Measurements from ENCODE around the gene GNA12. TPM values are rescaled to one million over a fixed set of nuclear protein-coding genes. Genes with fewer than 3 reads are reported as not detected.

GNA12 gene
- total and polyA plus RNA-seq, 10 of the 15 experiments (the other 5 are each of a cell fraction or from before 2014, with no cell fraction given), result 1.9 to 51.8 (median 12.6) TPM

DNA sequence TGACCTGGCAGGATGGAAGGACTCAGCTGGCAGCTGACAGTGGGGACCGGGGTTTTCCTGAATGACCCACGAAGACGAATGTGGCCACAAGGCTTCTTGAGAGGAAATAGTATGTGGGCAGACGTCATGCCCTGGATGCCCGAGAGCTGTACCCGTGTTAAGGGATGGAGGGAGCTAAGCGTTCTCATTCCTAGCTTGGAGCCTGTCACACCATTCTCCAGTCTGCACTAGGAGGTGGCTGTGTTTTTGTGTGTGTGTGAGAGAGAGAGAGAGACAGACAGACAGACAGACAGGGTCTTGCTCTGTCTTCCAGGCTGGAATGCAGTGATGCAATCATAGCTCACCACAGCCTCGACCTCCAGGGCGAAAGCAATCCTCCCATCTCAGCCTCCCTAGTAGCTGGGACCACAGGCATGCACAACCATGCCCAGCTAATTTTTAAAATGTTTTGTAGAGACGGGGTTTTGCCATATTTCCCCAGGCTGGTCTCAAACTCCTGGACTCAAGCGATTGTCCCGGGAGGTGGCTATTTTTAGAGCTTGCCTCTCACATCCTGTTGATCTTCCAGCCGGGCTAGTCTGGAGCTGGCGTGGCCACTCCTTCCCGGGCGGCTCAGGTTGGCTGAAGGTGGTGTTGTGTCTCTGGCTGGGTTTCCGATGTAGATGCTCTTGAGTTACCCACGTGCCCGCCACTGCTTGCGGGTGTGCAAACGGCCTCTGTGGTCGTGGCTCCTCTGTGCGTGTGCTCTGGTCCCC lies 154.0 kb downstream of the GNA12 start:
- Histone ChIP-seq H3K27ac (ENCODE audit: control insufficient read depth, insufficient read depth) (no peak overlapping the region), H3K9ac (ENCODE audit: control insufficient read depth, insufficient read depth, low read length) (no peak overlapping the region), H4K20me1 (ENCODE audit: control insufficient read depth, insufficient read depth) (no peaks in the 10 kb centered on the region; the same call in 1 of the 2 replicates), H3K4me1 (ENCODE audit: control insufficient read depth, insufficient read depth, low read length) (peaks cover 27% of the 10 kb centered on the region), H3K4me2 (ENCODE audit: control insufficient read depth, insufficient read depth) (peak overlapping the region; percentile 99), H3K79me2 (ENCODE audit: control insufficient read depth, insufficient read depth, low read length) (no peaks in the 10 kb centered on the region), H3K9me3 (replicated peaks; ENCODE audit: control insufficient read depth, insufficient read depth, low read length) (no peaks in the 10 kb centered on the region), H3K4me3 (no peak overlapping the region), H3K27me3 (replicated peaks in 1 of 2; ENCODE audit: control insufficient read depth in 2 of 2, insufficient read depth in 2 of 2, low read length in 1 of 2) (peaks cover 3 to 7% of the 10 kb centered on the region in 2 experiments; a peak in 3 of 4 replicates), H3K36me3 (ENCODE audit: control insufficient read depth in 2 of 2, insufficient read depth in 2 of 2, low read length in 1 of 2) (no peaks in the 10 kb centered on the region), H2AFZ (ENCODE audit: control insufficient read depth, low read depth, low read length) (no peak overlapping the region)
- intact Hi-C loops (cut with micrococcal nuclease; ENCODE audit: unreplicated experiment) (no loop called here), in situ Hi-C loops (cut with MboI) (no loop called here)
- ChIA-PET RAD21 (ENCODE audit: unreplicated experiment) (interaction anchor here (0.7 to 2.6 kb wide), 5 partner anchors 9 to 130 kb away, joined by 3 to 31 read pairs (median 4); no protein-coding TSS in a partner anchor), SMC1A (ENCODE audit: uncharacterized antibody, unreplicated experiment) (interaction anchor here (0.5 to 5.8 kb wide), 9 partner anchors 8 to 607 kb away, joined by 3 to 49 read pairs (median 4); no protein-coding TSS in a partner anchor), POLR2A (interaction anchor here (0.6 to 2.8 kb wide), 7 partner anchors 9 to 68 kb away, joined by 3 to 17 read pairs (median 5); no protein-coding TSS in a partner anchor), CTCF (interaction anchor here (0.8 to 3.1 kb wide), 12 partner anchors 9 to 239 kb away, joined by 3 to 56 read pairs (median 4); no protein-coding TSS in a partner anchor)
- TF ChIP-seq TCF12 (IDR thresholded peaks at IDR 0.05; ENCODE audit: low read depth, low read length), result 0 out of 2 replicates have a peak, but pooled peaks have one; percentile 5
- TF ChIP-seq RUNX3 (IDR thresholded peaks at IDR 0.05; ENCODE audit: low read length), result peak; percentile 22
- peak; percentile 47; the same call in 1 of the 2 replicates for TF ChIP-seq IKZF1 (conservative IDR thresholded peaks at IDR 0.05)
- peak; percentile 36; the same call in 1 of the 2 replicates for TF ChIP-seq ATF7 (IDR thresholded peaks at IDR 0.05; ENCODE audit: low read depth)
- TF ChIP-seq, protein P1, sequence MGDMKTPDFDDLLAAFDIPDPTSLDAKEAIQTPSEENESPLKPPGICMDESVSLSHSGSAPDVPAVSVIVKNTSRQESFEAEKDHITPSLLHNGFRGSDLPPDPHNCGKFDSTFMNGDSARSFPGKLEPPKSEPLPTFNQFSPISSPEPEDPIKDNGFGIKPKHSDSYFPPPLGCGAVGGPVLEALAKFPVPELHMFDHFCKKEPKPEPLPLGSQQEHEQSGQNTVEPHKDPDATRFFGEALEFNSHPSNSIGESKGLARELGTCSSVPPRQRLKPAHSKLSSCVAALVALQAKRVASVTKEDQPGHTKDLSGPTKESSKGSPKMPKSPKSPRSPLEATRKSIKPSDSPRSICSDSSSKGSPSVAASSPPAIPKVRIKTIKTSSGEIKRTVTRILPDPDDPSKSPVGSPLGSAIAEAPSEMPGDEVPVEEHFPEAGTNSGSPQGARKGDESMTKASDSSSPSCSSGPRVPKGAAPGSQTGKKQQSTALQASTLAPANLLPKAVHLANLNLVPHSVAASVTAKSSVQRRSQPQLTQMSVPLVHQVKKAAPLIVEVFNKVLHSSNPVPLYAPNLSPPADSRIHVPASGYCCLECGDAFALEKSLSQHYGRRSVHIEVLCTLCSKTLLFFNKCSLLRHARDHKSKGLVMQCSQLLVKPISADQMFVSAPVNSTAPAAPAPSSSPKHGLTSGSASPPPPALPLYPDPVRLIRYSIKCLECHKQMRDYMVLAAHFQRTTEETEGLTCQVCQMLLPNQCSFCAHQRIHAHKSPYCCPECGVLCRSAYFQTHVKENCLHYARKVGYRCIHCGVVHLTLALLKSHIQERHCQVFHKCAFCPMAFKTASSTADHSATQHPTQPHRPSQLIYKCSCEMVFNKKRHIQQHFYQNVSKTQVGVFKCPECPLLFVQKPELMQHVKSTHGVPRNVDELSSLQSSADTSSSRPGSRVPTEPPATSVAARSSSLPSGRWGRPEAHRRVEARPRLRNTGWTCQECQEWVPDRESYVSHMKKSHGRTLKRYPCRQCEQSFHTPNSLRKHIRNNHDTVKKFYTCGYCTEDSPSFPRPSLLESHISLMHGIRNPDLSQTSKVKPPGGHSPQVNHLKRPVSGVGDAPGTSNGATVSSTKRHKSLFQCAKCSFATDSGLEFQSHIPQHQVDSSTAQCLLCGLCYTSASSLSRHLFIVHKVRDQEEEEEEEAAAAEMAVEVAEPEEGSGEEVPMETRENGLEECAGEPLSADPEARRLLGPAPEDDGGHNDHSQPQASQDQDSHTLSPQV (IDR thresholded peaks at IDR 0.05), result no peak
- TF ChIP-seq HDAC2 (IDR thresholded peaks at IDR 0.05), result no peak
- peak; percentile 16; the same call in 1 of the 2 replicates for TF ChIP-seq EED (IDR thresholded peaks at IDR 0.05; ENCODE audit: low read depth)
- FAIRE-seq, result peak; percentile 31
- no TSS peak for BruUV-seq (replicated peaks)
- DNase-seq (ENCODE audit: low read depth, low spot score), result no peak
- WGBS (ENCODE audit: insufficient coverage, insufficient replicate concordance, low lambda C conversion rate, missing lambda C conversion rate), result 59% methylated on average over 23 of the region's 23 CpGs
- peak; percentile 50 for ATAC-seq
